A673 (cell line): ENCODE measurements around the gene ATP2C1. TPM values are rescaled to one million over a fixed set of nuclear protein-coding genes. Genes with fewer than 3 reads are reported as not detected.
"Not testable (repeated sequence)": the region's sequence is repeated elsewhere in the genome, so short reads cannot be mapped to it uniquely, and the experiment has no call there.

Experiments
- BruUV-seq: library from RNA; stranded (reverse); fragments of 400-500 nt; replicated peaks from 2 replicates; lab custom pipeline; 2021; lab: Mats Ljungman, UMichigan
- CTCF ChIA-PET: fragments of 300-600 bp; sonication (Branson Sonifier 250); formaldehyde crosslinking; loops from one replicate; lab custom pipeline; 2022; ENCODE audit warnings: antibody characterized with exemption; lab: Charles Lee
- POLR2A ChIA-PET: fragments of 300-600 bp; sonication (Branson Sonifier 250); formaldehyde crosslinking; loops from one replicate; lab custom pipeline; 2022; ENCODE audit warnings: antibody characterized with exemption; ENCODE audit not compliant: low non-redundant PET; lab: Charles Lee
- DNase-seq: peaks from one replicate; pipeline ENCODE4 v3.0.0-alpha.2; 2015; ENCODE audit warnings: low spot score
- H3K27ac ChIP-seq: fragments of 200-600 bp; sonication (generic); 2 replicates; pipeline ENCODE4 v1.5.1; 2016; ENCODE audit warnings: mixed run types, low read depth, mild to moderate bottlenecking, mixed read lengths, antibody characterized with exemption, low read length; ENCODE audit not compliant: poor library complexity, severe bottlenecking
- H3K27me3 ChIP-seq: fragments of 200-600 bp; sonication (generic); replicated peaks from 2 replicates; pipeline ENCODE4 v1.6.1; 2017; ENCODE audit warnings: mixed run types, low read depth, mild to moderate bottlenecking, mixed read lengths, antibody characterized with exemption, low read length; ENCODE audit not compliant: insufficient read depth, poor library complexity
- H3K36me3 ChIP-seq: fragments of 200-600 bp; sonication (generic); 2 replicates; pipeline ENCODE4 v1.6.1; 2016; ENCODE audit warnings: mixed run types, mild to moderate bottlenecking, mixed read lengths, antibody characterized with exemption, low read length; ENCODE audit not compliant: insufficient read depth, poor library complexity, severe bottlenecking
- H3K4me1 ChIP-seq: fragments of 200-600 bp; sonication (generic); 2 replicates; pipeline ENCODE4 v1.6.1; 2017; ENCODE audit warnings: mixed run types, mild to moderate bottlenecking, mixed read lengths, antibody characterized with exemption, low read length; ENCODE audit not compliant: insufficient read depth, poor library complexity, severe bottlenecking
- H3K4me3 ChIP-seq: fragments of 200-600 bp; sonication (generic); 2 replicates; pipeline ENCODE4 v1.5.1; 2016; ENCODE audit warnings: low read depth, mixed run types, mild to moderate bottlenecking, mixed read lengths, low read length; ENCODE audit not compliant: poor library complexity, severe bottlenecking
- H3K9me3 ChIP-seq: fragments of 200-600 bp; sonication (generic); 2 replicates; pipeline ENCODE4 v1.6.1; 2016; ENCODE audit warnings: mixed run types, low read depth, mild to moderate bottlenecking, mixed read lengths, antibody characterized with exemption, low read length; ENCODE audit not compliant: poor library complexity, severe bottlenecking
- CTCF ChIP-seq: fragments of 300-800, 200-600 bp; sonication (generic); conservative IDR thresholded peaks from 2 replicates; pipeline ENCODE4 v1.5.1; 2017; ENCODE audit warnings: low read depth, mild to moderate bottlenecking, antibody characterized with exemption, low read length, moderate library complexity, mixed read lengths
- EZH2 ChIP-seq: fragments of 200-600 bp; sonication (generic); IDR thresholded peaks from 2 replicates; pipeline ENCODE4 v1.6.1; 2017; ENCODE audit warnings: borderline replicate concordance, low read depth, mild to moderate bottlenecking, mixed read lengths, antibody characterized with exemption, low read length; ENCODE audit not compliant: poor library complexity, severe bottlenecking
- intact Hi-C: fragments of 100-400 bp; cut with micrococcal nuclease; formaldehyde crosslinking; loops from one replicate; pipeline ENCODE4 v1.10.0; 2022; ENCODE audit not compliant: unreplicated experiment
- total RNA-seq: library from RNA; stranded (reverse); gene quantifications from 2 replicates; pipeline ENCODE4 v1.2.3, GENCODE V29; 2021

ATP2C1 gene
- total RNA-seq, 1 experiment from 2014 or later, result 75.9 TPM

GRCh38 chr3:130854208-130854864 is 39.5 kb upstream of the ATP2C1 start:
- POLR2A ChIA-PET, result no interaction called here
- no peaks in the 10 kb centered on the region for H3K9me3 ChIP-seq

GRCh38 chr3:130857336-130858026 is 36.4 kb upstream of the ATP2C1 start:
- no TSS peak for BruUV-seq
- POLR2A ChIA-PET, result no interaction called here
- no peak overlapping the region for H3K4me3 ChIP-seq
- H3K27me3 ChIP-seq, result no peaks in the 10 kb centered on the region
- no peaks in the 10 kb centered on the region for H3K36me3 ChIP-seq
- no peaks in the 10 kb centered on the region for H3K4me1 ChIP-seq
- CTCF ChIA-PET, result no interaction called here
- intact Hi-C loops, result no loop called here
- no peaks in the 10 kb centered on the region for H3K9me3 ChIP-seq
- TF ChIP-seq EZH2, result no peak
- no peak for TF ChIP-seq CTCF
- no peak for DNase-seq
- no peak overlapping the region for H3K27ac ChIP-seq

More at GRCh38 chr3:130854208-130854864, 39.5 kb upstream of the ATP2C1 start:
- intact Hi-C loops, result no loop called here
- Histone ChIP-seq H3K27ac (no peak overlapping the region), H3K4me1 (no peaks in the 10 kb centered on the region), H3K27me3 (no peaks in the 10 kb centered on the region), H3K4me3 (no peak overlapping the region), H3K36me3 (no peaks in the 10 kb centered on the region)
- no TSS peak for BruUV-seq
- no peak for DNase-seq
- TF ChIP-seq CTCF (no peak), EZH2 (no peak)
- CTCF ChIA-PET, result no interaction called here

DNA sequence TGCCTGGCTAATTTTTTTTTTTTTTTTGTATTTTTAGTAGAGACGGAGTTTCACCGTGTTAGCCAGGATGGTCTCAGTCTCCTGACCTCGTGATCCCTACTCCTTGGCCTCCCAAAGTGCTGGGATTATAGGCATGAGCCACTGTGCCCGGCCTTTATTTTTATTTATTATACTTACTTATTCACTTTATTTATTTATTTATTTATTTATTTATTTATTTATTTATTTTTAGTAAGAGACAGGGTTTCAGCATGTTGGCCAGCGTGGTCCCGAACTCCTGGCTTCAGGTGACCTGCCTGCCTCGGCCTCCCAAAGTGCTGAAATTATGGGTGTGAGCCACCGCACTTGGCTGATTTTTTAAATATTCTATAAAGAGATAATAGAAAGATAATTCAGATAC is 31.8 kb upstream of the ATP2C1 start:
- CTCF ChIA-PET, result not testable (repeated sequence)

More for the DNA sequence above, 31.8 kb upstream of the ATP2C1 start:
- H3K4me3 ChIP-seq, BruUV-seq, H3K27me3 ChIP-seq, H3K9me3 ChIP-seq, H3K36me3 ChIP-seq, DNase-seq, H3K27ac ChIP-seq, H3K4me1 ChIP-seq, POLR2A ChIA-PET, intact Hi-C loops: not testable (repeated sequence)
